Hindlimb muscle (tissue), 1 donor: ENCODE results near the gene ZCWPW1. TPM values are rescaled to one million over a fixed set of nuclear protein-coding genes. Genes with fewer than 3 reads are reported as not detected.
"Not testable (repeated sequence)": the region's sequence is repeated elsewhere in the genome, so short reads cannot be mapped to it uniquely, and the experiment has no call there.

Experiments
- DNase-seq: peaks from one replicate; pipeline ENCODE4 v3.0.0-alpha.2; 2013
- polyA plus RNA-seq: library from polyadenylated mRNA; unstranded; fragments of 120-200 nt; gene quantifications from one replicate; pipeline ENCODE4 v1.2.1, GENCODE V29; 2013; ENCODE audit not compliant: insufficient read length

The ZCWPW1 gene
- polyA plus RNA-seq, 1 donor = 7.1 TPM

DNA sequence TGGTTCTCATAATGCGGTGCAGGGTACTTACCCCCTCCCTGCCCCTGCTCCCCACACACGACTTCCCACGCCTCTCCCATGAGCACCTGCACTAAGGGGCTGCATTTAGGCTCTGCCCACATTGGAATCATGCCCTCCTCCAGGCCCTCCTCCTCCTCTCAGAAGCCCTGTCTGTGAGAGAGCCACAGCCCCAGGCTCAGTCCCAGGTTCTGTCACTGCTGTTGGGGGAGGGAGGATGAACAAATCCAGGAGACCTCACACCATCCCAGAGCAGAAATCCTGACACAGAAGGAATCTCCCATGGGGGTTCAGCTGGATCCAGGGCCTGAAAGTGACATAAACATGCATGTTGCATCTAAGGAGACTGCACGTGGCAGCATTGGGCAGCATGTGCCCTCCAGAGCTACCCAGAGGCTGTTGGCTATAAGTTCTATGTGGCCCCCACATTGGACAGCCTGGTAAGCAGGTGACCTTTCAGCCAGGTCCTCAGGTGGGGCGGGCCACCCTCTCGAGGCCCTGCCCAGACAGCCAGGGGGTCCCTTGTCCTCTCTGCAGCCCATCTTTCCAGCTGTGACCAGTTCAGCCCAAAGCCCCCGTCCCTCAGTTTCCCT is 56.8 kb downstream of the ZCWPW1 start:
- DNase-seq = no peak

DNA sequence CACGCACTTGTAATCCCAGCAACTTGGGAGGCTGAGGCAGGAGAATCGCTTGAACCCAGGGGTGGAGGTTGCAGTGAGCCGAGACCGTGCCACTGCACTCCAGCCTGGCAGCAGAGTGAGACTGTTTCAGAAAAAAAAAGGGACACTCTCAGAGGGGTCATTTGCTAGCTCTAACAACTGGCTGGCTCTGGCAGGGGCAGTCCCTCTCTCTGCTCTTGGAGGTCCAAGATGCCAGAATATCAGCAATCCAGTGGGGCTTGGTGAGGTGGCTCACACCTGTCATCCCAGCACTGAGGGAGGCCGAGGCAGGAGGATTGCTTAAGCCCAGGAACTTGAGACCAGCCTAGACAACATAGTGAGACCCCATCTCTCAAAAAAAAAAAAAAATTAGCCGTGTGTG is 57.8 kb downstream of the ZCWPW1 start:
- no peak for DNase-seq

DNA sequence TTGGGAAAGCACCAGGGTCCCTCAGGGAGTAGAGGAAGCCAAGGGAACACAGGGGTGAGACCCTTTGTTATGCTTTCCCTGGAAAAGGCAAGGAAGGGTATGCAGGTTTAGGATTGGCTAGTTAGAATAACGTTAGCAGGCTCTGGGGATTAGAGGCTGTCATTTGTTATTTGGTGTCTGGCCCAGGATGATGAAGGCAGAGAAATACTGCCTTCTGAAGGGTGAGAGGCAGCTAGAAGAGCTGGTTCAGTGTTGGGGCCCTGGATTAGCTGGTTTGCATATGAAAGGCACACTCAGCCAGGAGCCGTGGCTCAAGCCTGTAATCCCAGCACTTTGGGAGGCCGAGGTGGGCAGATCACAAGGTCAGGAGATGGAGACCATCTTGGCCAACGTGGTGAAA is 58.2 kb downstream of the ZCWPW1 start:
- DNase-seq = no peak

DNA sequence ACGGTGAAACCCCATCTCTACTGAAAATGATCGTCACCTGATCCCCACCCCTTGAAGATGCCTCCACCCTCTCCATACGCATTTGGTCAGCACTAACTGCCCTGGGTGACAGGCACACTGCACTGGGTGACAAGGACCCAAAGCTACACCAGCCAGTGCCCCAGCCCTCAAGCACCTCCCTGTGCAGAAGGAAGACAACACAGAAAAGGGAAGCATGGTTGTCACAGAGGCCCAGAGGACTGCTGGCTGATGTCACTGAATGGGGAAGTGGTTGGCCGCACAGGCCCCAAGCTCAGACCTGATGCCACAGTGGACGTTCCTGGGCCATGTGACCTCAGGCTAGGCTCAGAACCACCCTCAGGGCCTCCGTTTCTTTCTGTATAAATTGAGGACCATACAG is 59.4 kb downstream of the ZCWPW1 start:
- peak; percentile 26 for DNase-seq

DNA sequence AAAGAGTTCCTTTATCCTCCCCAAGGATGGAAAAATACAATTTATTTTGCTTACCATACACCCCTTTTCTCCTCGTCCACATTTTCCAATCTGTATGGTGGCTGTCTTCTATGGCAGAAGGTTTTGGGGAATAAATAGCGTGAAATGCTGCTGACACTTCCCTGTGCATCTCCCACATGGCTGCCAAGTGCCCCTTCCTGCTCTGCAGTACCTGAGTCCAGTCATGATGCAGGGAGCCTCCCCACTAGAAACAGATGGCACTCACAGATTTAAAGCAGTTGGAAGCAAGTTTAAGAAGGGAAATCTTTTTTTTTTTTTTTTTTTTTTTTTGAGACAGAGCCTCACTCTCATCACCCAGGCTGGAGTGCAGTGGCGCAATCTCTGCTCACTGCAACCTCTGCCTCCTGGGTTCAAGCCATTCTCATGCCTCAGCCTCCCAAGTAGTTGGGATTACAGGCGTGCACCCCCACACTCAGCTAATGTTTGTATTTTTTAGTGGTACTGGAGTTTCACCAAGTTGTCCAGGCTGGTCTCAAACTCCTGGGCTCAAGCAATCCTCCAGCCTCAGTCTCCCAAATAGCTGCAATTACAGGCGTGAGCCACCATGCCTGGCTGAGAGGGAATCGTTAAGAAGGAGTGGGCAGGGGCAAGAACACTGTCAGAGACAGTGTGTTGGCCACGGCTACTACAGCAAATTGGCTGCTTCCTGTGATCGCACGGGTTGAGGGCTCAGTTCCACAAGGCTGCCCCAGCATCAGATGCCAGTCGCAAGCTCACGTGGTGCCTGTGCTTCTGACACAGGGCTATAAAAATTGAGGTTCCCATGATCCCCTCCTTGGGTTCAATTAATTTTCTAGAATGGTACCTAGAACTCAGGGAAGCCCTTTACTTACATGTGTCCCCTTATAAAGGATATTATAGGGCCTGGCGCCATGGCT is 60.6 kb downstream of the ZCWPW1 start:
- DNase-seq = no peak

DNA sequence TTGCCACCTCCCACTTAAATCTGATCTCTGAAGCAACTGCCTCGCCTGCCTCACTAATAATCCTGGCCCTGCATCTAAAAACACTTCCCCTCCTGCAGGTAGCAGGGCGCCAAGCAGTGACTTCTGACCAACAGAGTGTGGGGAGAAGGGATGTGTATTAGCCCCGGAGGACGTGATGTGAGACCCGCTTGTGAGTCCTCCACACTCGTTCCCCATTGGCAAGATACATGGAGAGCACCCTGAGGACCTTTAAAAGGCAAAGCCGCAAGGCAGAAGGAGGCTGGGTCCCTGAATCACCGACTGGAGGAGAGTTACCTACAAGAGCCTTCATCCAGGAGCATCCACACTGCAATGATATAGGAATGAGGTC is 61.3 kb downstream of the ZCWPW1 start:
- DNase-seq = no peak

DNA sequence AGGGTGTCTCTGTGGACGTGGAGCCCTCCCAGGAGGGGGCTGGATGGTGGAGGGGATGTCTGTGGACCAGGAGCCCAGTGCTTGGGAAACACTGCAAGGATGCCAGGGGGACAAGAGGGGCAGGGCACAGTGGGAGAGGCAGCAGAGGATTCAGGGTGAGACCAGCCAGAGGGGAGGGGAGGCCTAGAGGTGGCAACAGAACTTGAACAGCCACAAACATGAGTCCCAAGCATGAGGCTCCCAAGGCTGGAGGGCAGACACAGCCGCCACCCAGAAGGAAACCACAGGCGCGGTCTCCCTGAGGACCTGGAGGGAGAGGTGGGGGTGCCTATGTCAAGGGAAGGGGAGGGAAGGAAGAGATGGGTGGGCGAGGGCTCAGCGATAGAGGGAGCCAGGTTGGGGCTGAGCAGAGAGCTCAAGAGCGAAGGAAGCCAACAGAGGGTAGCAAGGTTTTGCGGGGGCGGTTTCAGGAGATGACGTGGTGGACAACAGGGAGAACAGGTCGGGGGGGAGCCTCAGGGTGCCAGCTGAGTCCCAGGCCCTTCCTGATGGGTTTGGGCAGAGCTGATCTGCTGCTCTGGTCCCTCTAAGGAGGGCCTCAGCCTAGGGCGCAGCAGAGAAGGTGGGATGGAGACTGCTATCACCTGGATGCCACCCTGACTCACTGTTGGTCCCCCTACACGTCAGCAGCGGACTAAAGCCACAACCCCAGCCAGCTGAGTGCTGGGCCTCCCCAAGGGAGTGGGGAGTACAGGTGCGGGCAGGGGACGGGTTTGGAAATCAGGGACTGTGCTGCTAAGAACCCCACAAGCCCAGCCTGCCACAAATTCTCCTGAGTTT is 61.9 kb downstream of the ZCWPW1 start:
- no peak for DNase-seq

DNA sequence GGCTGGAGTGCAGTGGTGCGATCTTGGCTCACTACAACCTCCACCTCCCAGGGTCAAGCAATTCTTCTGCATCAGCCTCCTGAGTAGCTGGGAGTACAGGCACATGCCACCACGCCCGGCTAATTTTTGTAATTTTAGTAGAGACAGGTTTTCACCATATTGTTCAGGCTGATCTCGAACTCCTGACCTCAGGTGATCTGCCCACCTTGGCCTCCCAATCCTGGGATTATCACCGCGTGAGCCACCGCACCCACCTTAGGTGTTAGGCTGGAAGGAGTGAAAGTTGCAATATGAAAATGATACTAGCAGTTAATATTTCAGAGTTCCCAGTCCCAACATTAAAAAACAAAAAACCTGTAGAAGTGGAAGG is 62.5 kb downstream of the ZCWPW1 start:
- not testable (repeated sequence) for DNase-seq

DNA sequence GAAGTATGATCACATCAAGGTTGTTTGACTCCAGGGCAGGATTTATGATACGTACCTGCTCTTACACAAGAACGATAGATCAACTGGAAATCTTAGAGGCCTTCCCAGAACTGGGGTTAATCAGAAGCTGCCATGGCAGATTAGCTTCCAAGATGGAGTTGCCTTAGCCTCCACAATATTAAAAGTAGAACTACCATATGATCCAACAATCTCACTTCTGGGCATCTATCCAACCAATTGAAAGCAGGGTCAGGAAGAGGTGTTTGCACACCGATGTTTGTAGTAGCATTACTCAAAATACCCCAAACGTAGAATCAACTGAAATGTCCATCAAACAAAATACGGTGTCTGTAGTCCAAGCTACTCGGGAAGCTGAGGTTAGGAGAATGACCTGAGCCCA is 64.0 kb downstream of the ZCWPW1 start:
- no peak for DNase-seq

DNA sequence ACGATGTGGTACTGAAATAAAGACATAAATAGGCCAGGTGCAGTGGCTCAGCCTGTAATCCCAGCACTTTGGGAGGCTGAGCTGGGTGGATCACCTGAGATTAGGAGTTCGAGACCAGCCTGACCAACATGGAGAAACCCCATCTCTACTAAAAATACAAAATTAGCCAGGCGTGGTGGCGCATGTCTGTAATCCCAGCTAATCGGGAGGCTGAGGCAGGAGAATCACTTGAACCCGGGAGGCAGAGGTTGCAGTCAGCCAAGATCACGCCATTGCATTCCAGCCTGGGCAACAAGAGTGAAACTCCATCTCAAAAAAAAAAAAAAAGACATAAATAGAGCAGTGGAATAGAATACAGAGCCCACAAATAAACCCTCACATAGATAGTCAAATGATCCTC is 64.7 kb downstream of the ZCWPW1 start:
- not testable (repeated sequence) for DNase-seq

DNA sequence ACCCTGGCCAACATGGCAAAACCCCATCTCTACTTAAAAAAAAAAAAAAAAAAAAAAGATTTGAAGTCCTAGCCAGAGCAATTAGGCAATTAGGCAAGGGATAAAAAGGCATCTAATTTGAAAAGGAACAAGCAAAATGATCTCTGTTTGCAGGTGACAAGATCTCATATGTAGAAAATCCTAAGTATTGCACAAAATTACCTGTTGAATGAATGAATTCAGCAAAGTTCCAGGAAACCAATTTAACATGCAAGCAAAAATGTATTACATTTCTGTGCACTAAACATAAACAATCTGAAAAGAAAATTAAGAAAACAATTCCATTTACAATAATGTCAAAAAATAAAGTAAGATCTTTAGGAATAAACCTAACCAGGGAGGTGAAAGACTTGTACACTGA is 65.4 kb downstream of the ZCWPW1 start:
- DNase-seq = no peak

DNA sequence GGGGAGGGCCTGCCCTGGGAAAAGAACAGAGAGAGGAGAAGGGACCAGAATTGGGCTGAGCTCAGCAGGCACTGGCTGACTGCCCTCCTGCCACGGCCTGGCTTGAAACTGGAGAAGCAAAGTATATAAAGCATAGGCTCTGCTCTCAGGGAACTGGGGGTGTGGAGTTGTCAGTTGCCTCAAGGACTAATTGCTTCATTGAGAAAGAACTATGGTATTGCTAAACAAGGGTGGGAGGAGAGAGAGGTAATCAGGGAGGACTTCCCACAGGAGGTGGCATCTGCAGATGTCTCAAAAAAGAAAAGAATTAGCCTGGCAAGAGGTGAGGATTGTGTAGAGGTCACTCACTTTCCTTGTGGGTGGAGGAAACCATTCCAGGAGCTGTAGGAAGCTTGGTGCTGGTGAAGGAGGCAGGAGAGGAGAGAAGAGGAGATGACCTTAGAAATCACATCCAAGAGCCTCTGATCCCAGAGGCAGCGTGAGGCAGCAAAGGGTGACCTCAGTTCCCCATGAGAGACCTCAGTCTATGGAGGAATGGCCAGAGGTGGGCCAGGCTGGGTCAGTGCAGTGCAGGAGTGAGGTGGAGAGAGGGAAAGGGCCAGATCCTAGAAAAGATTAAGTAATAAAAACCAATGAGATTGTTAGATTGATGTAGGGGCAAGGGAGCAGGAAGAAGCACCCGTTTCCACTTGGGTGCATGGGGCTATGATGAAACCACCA is 68.2 kb downstream of the ZCWPW1 start:
- DNase-seq = no peak

DNA sequence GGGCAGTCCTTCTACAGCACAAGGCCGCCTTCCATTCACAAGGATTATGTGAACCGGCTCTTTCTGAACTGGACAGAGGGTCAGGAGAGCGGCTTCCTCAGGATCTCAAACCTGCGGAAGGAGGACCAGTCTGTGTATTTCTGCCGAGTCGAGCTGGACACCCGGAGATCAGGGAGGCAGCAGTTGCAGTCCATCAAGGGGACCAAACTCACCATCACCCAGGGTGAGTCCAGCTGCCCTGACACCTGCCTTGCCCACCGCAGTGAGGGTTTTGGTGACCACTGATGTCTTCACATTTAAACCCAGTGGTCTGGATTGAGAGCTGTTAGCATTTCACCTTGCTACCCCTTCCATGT is 69.7 kb downstream of the ZCWPW1 start:
- DNase-seq = no peak

DNA sequence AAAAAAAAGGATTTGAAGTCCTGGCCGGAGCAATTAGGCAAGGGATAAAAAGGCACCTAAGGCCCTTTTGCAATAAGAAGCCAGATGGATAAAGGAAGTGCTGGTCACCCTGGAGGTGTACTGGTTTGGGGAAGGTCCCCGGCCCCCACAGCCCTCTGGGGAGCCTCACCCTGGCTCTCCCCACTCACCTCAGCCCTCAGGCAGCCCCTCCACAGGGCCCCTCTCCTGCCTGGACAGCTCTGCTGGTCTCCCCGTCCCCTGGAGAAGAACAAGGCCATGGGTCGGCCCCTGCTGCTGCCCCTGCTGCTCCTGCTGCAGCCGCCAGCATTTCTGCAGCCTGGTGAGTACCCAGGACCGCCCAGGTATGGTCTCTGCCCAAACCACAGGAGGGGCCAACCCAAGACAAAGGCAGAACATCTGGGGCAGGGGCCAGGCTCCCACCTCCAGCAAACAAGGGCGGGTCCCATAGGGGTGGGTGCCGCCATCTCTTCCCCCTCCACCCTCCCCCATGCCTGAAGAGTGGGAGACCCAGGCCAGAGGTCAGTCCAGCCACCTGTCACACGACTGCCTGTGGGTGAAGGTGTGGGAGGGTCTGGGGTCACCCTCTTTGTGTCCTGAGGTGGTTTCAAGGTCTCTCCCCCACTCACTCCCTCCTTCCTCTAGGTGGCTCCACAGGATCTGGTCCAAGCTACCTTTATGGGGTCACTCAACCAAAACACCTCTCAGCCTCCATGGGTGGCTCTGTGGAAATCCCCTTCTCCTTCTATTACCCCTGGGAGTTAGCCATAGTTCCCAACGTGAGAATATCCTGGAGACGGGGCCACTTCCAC is 70.3 kb downstream of the ZCWPW1 start, which contains the start of gene PILRB:
TSS of gene PILRB (plus strand) at position 91 of the 830 bp plus-strand sequence. CDS start at position 277, 186 bp downstream.
- DNase-seq = no peak

DNA sequence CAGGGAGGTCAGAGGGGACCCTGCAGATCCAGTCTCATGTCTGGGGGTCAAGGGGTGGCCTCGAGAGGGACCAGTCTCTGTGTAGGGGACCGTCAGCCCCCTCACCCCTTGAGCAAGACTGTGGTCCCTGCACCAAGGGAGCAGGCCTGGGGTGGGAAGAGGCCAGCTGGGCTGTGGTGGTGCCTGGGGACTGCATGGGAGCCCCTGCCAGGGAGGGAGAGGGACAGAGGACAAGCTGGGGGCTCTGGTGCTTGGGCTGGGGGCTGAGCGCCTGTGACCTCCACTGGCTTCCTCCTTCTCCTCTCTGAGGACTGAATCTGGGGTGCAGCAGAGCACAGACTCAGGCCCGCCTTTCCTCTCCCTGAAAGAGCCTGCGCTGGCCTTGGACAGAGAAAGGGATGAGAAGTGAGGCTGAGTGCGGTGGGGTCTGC is 71.4 kb downstream of the ZCWPW1 start:
- no peak for DNase-seq

DNA sequence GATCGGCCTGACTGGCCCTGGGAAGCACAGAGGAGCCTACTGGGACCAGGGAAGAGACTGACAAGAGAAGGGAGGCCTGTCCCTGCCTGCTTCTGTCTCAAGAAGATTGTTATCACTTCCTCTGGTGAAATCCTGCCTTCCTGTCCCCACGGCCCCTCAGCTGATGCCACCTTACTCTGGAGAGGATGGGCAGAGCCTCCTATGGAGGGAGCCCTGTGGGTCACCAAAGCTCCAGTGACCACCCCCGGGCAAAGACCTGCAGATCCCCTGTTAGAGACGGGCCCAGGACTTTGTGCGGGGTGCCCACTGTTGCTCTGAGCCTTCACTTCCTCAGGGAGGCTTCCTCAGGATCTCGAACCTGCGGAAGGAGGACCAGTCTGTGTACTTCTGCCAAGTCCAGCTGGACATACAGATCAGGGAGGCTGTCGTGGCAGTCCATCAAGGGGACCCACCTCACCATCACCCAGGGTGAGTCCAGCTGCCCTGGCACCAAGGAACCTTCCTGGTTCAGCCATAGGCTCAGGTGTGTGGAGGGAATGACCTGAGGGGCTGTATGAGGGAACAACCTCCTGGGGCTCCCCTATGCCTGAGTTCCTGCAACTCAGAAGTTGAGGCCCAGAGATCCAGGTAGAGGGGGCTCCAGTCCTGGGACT is 72.0 kb downstream of the ZCWPW1 start:
- no peak for DNase-seq

DNA sequence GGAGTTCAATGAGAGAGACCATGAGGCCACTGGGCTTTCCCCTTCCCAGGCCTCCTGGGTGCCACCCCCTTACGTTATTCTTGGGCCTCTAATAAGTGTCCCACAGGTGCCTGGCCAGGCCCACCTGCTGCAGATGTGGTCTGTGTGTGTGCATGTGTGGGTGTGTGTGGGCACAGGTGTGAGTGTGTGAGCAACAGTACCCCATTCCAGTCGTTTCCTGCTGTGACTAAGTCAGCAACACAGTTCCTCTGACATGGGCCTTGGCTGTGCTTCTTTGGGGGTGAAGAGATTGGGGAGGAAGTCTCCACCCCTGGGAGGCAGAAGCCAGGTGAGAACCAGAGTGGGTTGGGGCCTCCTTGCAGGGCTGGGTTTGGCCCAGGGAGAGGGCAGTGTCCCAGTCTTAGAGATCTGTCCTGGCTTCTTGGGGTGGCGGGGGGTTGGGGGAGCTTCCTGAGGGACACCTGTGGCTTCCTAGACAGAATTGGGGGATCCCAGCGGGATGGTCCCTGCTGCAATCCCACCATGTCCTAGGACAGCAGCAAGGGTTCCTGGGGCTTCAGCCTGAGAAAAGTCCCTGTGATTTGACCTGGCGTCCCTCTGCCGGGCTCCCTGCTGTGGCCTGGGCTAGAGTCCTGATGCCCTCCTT is 74.7 kb downstream of the ZCWPW1 start:
- no peak for DNase-seq

DNA sequence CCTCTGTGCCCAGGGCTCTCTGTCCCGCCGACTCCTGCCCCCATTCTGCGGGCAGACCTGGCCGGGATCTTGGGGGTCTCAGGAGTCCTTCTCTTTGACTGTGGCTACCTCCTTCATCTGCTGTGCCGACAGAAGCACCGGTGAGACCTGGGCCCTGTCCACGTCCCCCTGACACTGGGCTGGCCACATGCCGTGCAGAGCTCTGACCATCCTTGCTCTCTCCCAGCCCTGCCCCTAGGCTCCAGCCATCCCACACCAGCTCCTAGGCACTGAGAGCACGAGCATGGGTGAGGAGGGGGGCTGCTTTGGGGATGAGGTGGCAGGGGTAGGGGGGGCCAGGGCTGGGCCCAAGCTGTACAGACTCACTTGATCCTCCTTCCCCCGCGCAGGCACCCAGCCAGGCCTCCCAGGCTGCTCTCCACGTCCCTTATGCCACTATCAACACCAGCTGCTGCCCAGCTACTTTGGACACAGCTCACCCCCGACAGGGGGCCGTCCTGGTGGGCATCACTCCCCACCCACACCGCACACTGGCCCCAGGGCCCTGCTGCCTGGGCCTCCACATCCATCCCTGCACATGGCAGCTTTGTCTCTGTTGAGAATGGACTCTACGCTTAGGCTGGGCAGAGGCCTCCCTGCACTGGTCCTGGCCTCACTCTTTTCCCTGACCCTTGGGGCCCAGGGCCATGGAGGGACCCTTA is 75.4 kb downstream of the ZCWPW1 start:
- DNase-seq = no peak

DNA sequence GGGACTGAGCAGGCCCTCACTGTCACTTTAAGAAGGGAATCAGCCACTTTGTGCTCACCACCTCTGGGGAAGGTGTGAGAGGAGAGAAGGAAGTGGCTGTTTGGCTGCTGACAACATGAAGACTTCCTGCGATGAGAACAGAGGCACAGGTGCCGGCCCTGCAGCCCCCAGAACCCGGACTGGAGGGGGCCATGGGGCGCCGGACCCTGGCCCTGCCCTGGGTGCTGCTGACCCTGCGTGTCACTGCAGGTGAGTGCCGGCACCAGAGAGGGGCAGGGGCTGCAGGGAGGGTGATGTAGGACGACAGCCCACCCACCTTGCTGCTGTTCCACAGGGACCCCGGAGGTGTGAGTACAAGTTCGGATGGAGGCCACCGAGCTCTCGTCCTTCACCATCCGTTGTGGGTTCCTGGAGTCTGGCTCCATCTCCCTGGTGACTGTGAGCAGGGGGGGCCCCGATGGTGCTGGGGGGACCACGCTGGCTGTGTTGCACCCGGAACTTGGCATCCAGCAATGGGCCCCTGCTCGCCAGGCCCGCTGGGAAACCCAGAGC is 76.2 kb downstream of the ZCWPW1 start:
- DNase-seq = not testable (repeated sequence)

DNA sequence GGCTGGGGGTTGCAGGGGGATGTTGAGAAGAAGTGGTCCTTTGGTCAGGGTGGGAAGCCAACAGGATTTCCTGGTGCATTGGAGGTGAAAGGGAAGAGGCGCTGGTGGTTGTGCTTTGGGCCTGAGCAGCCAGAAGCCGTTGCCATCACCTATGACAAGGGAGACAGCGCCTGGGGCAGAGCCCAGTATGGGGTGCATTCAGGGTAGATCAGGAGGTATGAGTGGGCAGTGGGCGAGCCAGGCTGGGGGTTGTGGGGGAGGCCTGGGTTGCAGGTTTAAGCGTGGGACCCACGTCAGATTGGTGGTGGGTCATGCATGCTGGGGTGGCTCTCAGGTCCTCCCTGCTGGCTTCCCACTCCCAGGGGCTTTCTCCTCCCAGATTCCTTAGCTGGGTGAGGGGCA is 76.8 kb downstream of the ZCWPW1 start:
- DNase-seq = no peak
